Activated CD4-positive, CD25-positive, alpha-beta regulatory T cell (primary cell): ENCODE data around the gene MTA2.
A peak's percentile ranks its signal among the peaks of the same experiment; 100 is the strongest.

ENCODE experiments used
- DNase-seq, 4 experiments: peaks; one replicate each; lab custom pipeline; 2025; lab: John Stamatoyannopoulos, UW

Gene MTA2

DNA sequence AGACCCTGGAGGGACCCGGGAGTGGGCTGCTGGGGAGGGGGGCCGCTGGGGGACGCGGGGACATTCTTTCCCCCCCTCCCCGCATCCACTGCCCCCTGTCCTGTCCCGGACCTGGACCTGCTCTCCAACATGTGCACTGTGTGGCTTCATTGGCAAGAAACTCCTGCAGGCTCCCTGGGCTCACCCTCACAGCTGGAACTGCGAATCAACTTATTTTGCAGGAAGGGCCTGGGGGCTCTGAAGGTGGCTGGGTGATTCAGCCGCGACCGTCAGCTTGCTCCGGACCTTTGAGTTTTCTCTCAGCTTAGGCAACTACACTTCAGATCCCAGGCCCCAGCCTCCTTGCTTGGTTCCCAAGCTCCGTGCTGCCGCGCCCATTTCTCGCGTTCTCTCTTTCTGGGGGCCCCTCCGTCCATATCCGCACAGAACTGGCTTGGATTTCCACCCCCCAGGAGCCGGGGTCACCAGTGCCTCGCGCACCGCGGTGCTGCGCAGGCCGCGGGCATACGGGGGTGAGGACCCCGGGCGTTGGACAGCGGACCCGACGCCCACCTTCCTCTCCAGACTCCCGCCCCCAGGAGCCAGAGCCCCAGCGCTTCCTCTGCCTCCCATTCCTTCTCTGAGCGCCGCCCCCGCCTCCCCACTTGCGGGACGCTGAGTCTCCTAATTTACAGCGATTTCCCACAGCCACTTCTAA, 54.6 kb downstream of the MTA2 start:
- no peak for DNase-seq

DNA sequence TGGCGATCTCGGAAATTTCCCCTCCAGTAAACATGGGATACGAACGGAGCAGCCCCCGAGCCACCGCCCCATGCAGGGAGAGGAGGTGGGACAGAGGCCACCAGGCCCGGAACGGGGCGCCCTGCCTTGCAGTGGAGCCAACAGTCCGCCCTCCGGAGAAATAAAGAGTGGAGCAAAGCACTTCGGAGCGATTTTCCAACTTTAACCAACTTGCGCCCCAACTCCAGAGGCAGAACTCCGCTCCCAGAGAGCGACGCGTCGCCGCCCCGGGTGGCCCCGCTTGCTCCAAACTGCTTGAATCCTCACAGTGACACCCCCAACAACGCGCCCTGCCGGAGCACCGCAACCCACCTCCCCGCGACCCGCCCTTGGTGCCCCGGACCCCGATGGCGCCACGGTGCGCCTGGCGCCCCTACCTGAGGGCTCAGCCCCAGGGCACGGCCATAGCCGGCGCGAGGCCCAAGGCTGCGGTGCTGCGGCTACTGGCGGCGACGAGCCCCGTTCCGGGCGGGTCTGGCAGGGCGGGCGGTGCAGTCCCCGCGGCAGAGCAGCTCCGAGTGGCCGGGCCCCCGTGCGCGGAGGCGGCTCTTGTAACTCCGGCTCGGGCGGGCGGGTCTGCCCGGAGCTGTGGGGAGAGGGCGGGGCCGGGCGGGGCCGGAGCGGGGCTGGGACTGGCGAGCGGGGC, 55.3 kb downstream of the MTA2 start, which contains the start of gene AHNAK:
TSS of gene AHNAK (minus strand) at position 563 of the 685 bp plus-strand sequence. CDS start 10,708 bp downstream, outside the sequence.
- DNase-seq = peak in 3 of 4 experiments; percentile 33 to 61 (median 54)

DNA sequence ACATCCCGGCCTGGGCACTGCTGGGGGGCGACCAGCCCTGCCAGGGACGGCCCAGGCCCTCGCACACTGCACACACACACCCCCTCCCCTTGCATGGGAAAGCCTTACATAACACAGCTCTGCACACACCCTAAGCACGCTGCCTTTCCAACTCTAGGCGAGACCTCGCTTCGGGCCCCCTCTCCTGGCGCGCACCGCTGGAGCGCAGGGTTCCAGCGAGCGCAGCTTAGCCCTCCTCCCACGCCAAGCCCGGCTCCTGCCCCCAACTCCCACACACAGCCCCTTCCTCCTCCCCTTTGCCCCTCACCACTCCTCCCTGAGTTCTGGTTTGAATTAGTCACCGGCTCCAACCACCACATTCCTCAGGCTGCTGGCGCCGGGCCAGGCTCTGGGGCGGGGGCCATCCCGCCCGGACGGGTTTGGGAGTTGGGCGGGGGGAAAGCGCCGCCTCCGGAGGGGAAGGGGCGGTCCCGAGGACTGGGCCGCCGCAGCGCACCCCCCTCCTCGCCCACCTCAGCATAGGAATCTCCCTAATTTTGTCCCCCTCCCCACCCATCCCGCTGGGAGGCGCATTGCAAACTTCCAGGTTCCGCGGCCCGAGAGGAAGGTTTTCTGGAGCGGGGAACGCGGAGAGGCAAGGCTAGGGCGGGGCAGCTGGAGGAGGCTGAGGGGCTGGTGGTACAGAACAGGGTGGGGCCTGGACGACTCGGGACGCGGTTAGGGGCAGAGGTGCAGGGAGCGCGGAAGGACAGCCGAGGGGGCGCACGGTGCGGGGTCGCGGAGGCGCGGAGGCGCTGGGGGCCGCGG, 56.0 kb downstream of the MTA2 start:
- DNase-seq = no peak

DNA sequence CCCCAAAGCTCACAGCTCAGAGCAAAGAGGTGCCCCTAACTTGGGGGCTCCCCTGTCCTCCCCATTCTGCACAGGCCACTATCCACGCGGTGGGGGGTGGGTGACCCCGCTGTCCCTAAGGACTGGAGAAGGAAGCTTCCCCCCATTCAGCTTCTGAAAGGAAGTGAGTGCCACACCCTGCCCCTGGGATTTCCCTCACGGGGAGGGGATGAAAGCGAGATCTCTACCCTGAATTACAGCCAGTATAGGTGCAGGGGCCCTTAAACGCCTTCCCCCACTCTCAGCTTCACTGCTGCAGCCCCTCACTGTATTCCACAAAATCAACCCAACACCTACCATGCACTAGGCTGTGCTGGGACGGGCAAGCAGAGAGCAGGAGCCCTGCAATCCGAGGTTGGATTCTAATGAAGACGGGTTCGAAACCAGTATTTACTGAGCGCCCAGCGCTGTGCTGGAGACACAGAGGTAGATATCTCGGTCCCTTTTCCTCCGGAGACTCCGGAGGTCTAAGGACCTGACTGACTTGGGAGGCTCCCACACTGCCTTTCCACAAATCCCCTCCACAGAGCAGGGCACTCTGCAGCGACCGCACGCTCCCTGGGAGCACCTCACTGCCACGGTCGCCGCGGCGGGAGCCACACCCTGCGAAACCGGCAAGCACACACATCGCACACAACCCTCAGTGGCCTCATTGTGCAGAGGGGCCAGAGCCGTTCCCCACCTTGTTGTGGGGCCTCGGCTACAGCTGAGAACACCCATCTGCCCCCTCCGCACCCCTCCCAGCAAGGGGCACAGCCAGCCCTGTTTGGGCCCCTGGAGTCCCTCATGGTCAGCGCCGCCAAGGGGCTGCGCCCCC, 56.9 kb downstream of the MTA2 start:
- no peak for DNase-seq

DNA sequence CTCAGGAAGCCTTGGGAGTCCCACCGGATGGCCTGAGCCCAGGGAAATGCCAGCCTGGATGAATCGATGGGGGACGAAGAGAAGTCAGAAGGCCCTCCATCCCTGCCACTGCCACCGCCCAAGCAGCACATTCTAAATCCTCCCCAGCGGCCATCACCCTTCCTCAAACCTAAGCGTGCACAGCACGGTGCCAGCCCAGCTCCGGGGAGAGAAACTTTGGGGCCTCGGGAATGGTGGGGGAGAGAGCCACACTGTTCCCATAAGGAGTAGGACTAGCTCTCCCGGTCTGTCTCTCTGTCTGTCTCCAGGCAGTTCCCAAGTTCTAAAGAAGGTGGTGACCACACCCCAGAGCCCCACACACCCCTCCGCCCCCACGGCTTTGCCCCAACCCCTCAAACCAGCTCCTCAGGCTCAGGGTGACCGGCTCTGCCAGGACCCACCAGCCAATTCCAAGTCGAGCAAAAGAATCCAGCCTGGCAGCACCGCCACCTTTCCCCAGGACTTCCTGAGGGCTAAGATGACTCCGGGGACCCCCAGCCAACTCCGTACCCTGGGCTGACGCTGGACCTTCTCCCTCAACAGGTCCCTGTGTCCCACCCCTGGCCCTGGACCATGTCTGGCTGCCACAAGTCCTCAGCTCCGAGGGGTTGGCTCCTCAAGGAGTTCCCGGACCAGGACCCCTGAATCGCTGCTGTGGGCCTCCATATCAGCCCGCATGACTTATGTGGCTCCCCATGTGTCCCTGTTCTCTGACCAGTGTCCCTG, 57.8 kb downstream of the MTA2 start:
- DNase-seq = no peak
